ENCODE data around the gene ARSA.

Gene ARSA

GRCh38 chr22:50671641-50672040 is 43.7 kb upstream of the ARSA start:
- H3K27me3 ChIP-seq = peaks cover 77% of the 10 kb centered on the region
- H3K36me3 ChIP-seq = no peaks in the 10 kb centered on the region
- H3K9me3 ChIP-seq = no peaks in the 10 kb centered on the region
- no peak overlapping the region for H3K27ac ChIP-seq
- no peak for TF ChIP-seq CTCF (IDR thresholded peaks at IDR 0.05)
- H3K4me3 ChIP-seq (ENCODE audit: low read depth in 1 of 2, low read length in 1 of 2) = no peak overlapping the region
- peaks cover 0 to 6% of the 10 kb centered on the region in 2 experiments for H3K4me1 ChIP-seq (ENCODE audit: control insufficient read depth in 1 of 2, insufficient read depth in 1 of 2, low read depth in 1 of 2, low read length in 1 of 2)

GRCh38 chr22:50670914-50671538 is 43.1 kb upstream of the ARSA start:
- H3K9me3 ChIP-seq = no peaks in the 10 kb centered on the region
- no peak overlapping the region for H3K27ac ChIP-seq
- peaks cover 0 to 6% of the 10 kb centered on the region in 2 experiments for H3K4me1 ChIP-seq (ENCODE audit: control insufficient read depth in 1 of 2, insufficient read depth in 1 of 2, low read depth in 1 of 2, low read length in 1 of 2)
- peaks cover 71% of the 10 kb centered on the region for H3K27me3 ChIP-seq
- no peak overlapping the region for H3K4me3 ChIP-seq (ENCODE audit: low read depth in 1 of 2, low read length in 1 of 2)
- no peaks in the 10 kb centered on the region for H3K36me3 ChIP-seq
- TF ChIP-seq CTCF (IDR thresholded peaks at IDR 0.05) = no peak

GRCh38 chr22:50670513-50670912 is 42.6 kb upstream of the ARSA start:
- Histone ChIP-seq H3K27me3 (peaks cover 66% of the 10 kb centered on the region), H3K36me3 (no peaks in the 10 kb centered on the region), H3K27ac (no peak overlapping the region), H3K4me3 (ENCODE audit: low read depth in 1 of 2, low read length in 1 of 2) (no peak overlapping the region), H3K4me1 (ENCODE audit: control insufficient read depth in 1 of 2, insufficient read depth in 1 of 2, low read depth in 1 of 2, low read length in 1 of 2) (peaks cover 0 to 6% of the 10 kb centered on the region in 2 experiments), H3K9me3 (no peaks in the 10 kb centered on the region)
- no peak for TF ChIP-seq CTCF (IDR thresholded peaks at IDR 0.05)

- H3K9me3 ChIP-seq = no peaks in the 10 kb centered on the region
- no peak for TF ChIP-seq CTCF (IDR thresholded peaks at IDR 0.05)
- no peaks in the 10 kb centered on the region for H3K36me3 ChIP-seq
- no peak overlapping the region for H3K27ac ChIP-seq
- H3K4me3 ChIP-seq (ENCODE audit: low read depth in 1 of 2, low read length in 1 of 2) = no peak overlapping the region
- H3K4me1 ChIP-seq (ENCODE audit: control insufficient read depth in 1 of 2, insufficient read depth in 1 of 2, low read depth in 1 of 2, low read length in 1 of 2) = no peaks in the 10 kb centered on the region
- H3K27me3 ChIP-seq = peaks cover 20% of the 10 kb centered on the region
Measured at GRCh38 chr22:50665738-50666137, 37.8 kb upstream of the ARSA start.

- Histone ChIP-seq H3K4me3 (ENCODE audit: low read depth in 1 of 2, low read length in 1 of 2) (no peak overlapping the region), H3K9me3 (no peaks in the 10 kb centered on the region), H3K27ac (no peak overlapping the region), H3K27me3 (peaks cover 15% of the 10 kb centered on the region), H3K36me3 (no peaks in the 10 kb centered on the region), H3K4me1 (ENCODE audit: control insufficient read depth in 1 of 2, insufficient read depth in 1 of 2, low read depth in 1 of 2, low read length in 1 of 2) (no peaks in the 10 kb centered on the region)
- TF ChIP-seq CTCF (IDR thresholded peaks at IDR 0.05) = no peak
Measured at GRCh38 chr22:50665212-50665611, 37.3 kb upstream of the ARSA start.

All from neutrophil (primary cell).